AG09319 (cell line): ENCODE results near the gene CASP9.
"Not testable (repeated sequence)": the region's sequence is repeated elsewhere in the genome, so short reads cannot be mapped to it uniquely, and the experiment has no call there.

ENCODE experiments used
- DNase-seq: peaks from one replicate; pipeline ENCODE4 v3.0.0-alpha.2; 2010; ENCODE audit warnings: low read depth; ENCODE audit errors: extremely low read depth
- CTCF ChIP-seq: IDR thresholded peaks from 2 replicates; pipeline ENCODE4 v1.5.1; 2011; ENCODE audit warnings: low read depth, mild to moderate bottlenecking, inconsistent platforms, low read length, moderate library complexity

CASP9 gene

GRCh38 chr1:15492596-15492995 lies 31.4 kb downstream of the CASP9 start:
- no peak for DNase-seq
- no peak for TF ChIP-seq CTCF

GRCh38 chr1:15491010-15491409 lies 33.0 kb downstream of the CASP9 start:
- DNase-seq: not testable (repeated sequence)

- no peak for TF ChIP-seq CTCF
- no peak for DNase-seq
Measured at GRCh38 chr1:15489052-15489736, 34.8 kb downstream of the CASP9 start.

GRCh38 chr1:15488371-15488770 lies 35.6 kb downstream of the CASP9 start:
- TF ChIP-seq CTCF: no peak
- no peak for DNase-seq

- not testable (repeated sequence) for DNase-seq
Measured at GRCh38 chr1:15486844-15487610, 37.0 kb downstream of the CASP9 start.

- DNase-seq: no peak
- no peak for TF ChIP-seq CTCF
Measured at GRCh38 chr1:15485636-15486035, 38.4 kb downstream of the CASP9 start.

- not testable (repeated sequence) for DNase-seq
Measured at GRCh38 chr1:15484443-15484842, 39.6 kb downstream of the CASP9 start.

- no peak for DNase-seq
- no peak for TF ChIP-seq CTCF
Measured at GRCh38 chr1:15483971-15484370, 40.0 kb downstream of the CASP9 start.

- not testable (repeated sequence) for DNase-seq
Measured at GRCh38 chr1:15482983-15483543, 41.0 kb downstream of the CASP9 start.

- not testable (repeated sequence) for DNase-seq
Measured at GRCh38 chr1:15482455-15482854, 41.6 kb downstream of the CASP9 start.
